Keratinocyte (primary cell): ENCODE results near the gene MASP2.

ENCODE experiments used
- EZH2 ChIP-seq: IDR thresholded peaks from one replicate; pipeline ENCODE4 v1.6.1; 2012; ENCODE audit warnings: inconsistent platforms, mild to moderate bottlenecking, low read length, moderate library complexity
- TF ChIP-seq, protein P1 (sequence below), 3 experiments: IDR thresholded peaks in 1 of 3; conservative IDR thresholded peaks in 1 of 3; optimal IDR thresholded peaks in 1 of 3; 2 replicates in 2 of 3; 3 replicates in 1 of 3; pipeline versions ENCODE3 to v1.5.1; 2011; ENCODE audit warnings: low read length in 3 of 3, mild to moderate bottlenecking in 3 of 3, moderate library complexity in 2 of 3, control low read depth in 1 of 3, inconsistent platforms in 1 of 3; ENCODE audit not compliant: insufficient read depth in 2 of 3; ENCODE audit errors: extremely low read depth in 1 of 3

DNA sequence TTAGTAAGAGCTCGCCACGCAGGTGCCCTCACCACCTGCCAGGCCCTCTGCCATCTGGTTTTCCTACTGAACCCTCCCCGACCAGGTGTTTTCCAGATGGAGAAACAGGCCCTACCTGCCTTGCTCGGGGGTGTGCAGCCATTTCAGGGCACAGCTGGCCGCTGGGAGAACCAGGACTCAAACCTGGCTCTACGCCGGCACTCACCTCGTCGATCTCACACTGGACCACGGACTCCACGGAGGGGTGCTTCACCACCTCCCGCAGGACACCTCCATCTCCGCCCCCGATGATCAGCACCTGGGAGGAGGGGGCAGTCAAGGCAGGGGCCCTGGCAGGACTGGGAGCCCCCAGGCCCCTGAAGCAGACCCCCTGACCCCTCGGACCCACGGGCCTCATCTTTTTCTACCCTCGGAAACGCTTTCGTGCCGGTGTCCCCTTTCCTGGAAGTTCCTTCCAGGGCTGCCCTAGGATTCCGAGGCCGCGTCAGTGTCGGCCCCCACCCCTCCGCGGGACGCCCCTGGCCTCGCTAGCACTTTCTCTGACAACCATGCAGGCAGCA is 11.6 kb upstream of the MASP2 start:
- TF ChIP-seq, protein P1, sequence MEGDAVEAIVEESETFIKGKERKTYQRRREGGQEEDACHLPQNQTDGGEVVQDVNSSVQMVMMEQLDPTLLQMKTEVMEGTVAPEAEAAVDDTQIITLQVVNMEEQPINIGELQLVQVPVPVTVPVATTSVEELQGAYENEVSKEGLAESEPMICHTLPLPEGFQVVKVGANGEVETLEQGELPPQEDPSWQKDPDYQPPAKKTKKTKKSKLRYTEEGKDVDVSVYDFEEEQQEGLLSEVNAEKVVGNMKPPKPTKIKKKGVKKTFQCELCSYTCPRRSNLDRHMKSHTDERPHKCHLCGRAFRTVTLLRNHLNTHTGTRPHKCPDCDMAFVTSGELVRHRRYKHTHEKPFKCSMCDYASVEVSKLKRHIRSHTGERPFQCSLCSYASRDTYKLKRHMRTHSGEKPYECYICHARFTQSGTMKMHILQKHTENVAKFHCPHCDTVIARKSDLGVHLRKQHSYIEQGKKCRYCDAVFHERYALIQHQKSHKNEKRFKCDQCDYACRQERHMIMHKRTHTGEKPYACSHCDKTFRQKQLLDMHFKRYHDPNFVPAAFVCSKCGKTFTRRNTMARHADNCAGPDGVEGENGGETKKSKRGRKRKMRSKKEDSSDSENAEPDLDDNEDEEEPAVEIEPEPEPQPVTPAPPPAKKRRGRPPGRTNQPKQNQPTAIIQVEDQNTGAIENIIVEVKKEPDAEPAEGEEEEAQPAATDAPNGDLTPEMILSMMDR (optimal IDR thresholded peaks at IDR 0.05 in 1 of 3, IDR thresholded peaks at IDR 0.05 in 1 of 3, conservative IDR thresholded peaks at IDR 0.05 in 1 of 3; ENCODE audit: extremely low read depth in 1 of 3, insufficient read depth in 2 of 3, low read length in 3 of 3), result no peak
- no peak for TF ChIP-seq EZH2
